HUES48 (cell line): ENCODE results near the gene LRRC40.

Experiments used
- H3K27ac ChIP-seq: one replicate; pipeline ENCODE4 v1.7.0; 2013; ENCODE audit warnings: low read depth, low read length, inconsistent platforms
- H3K27me3 ChIP-seq: 2 replicates; pipeline ENCODE4 v1.6.1; 2013; ENCODE audit warnings: mild to moderate bottlenecking, low read length; ENCODE audit not compliant: control insufficient read depth, insufficient read depth
- H3K36me3 ChIP-seq: 2 replicates; pipeline ENCODE4 v1.6.1; 2013; ENCODE audit warnings: low read length; ENCODE audit not compliant: control insufficient read depth, insufficient read depth
- H3K4me1 ChIP-seq: 2 replicates; pipeline ENCODE4 v1.6.1; 2013; ENCODE audit warnings: mild to moderate bottlenecking, low read length; ENCODE audit not compliant: control insufficient read depth, insufficient read depth
- H3K4me3 ChIP-seq: 2 replicates; pipeline ENCODE4 v1.5.1; 2013; ENCODE audit warnings: mild to moderate bottlenecking, low read depth, low read length
- H3K9ac ChIP-seq: 2 replicates; pipeline ENCODE4 v1.6.1; 2013; ENCODE audit warnings: mild to moderate bottlenecking, low read depth, low read length, moderate library complexity
- H3K9me3 ChIP-seq: 2 replicates; pipeline ENCODE4 v1.6.1; 2013; ENCODE audit warnings: low read length; ENCODE audit not compliant: control insufficient read depth, insufficient read depth

Gene LRRC40

GRCh38 chr1:70117046-70117445, 88.3 kb downstream of the LRRC40 start:
- no peak overlapping the region for H3K27ac ChIP-seq
- no peaks in the 10 kb centered on the region for H3K4me1 ChIP-seq
- H3K4me3 ChIP-seq: no peak overlapping the region
- H3K27me3 ChIP-seq: no peaks in the 10 kb centered on the region
- no peaks in the 10 kb centered on the region for H3K36me3 ChIP-seq
- H3K9ac ChIP-seq: no peak overlapping the region
- no peaks in the 10 kb centered on the region for H3K9me3 ChIP-seq

- H3K4me3 ChIP-seq: no peak overlapping the region
- no peak overlapping the region for H3K9ac ChIP-seq
- H3K27ac ChIP-seq: no peak overlapping the region
- no peaks in the 10 kb centered on the region for H3K9me3 ChIP-seq
- H3K36me3 ChIP-seq: no peaks in the 10 kb centered on the region
- H3K4me1 ChIP-seq: no peaks in the 10 kb centered on the region
- H3K27me3 ChIP-seq: no peaks in the 10 kb centered on the region
Measured at GRCh38 chr1:70115315-70115714, 90.1 kb downstream of the LRRC40 start.

- Histone ChIP-seq H3K27me3 (no peaks in the 10 kb centered on the region), H3K27ac (no peak overlapping the region), H3K9me3 (no peaks in the 10 kb centered on the region), H3K4me1 (no peaks in the 10 kb centered on the region), H3K36me3 (no peaks in the 10 kb centered on the region), H3K9ac (no peak overlapping the region), H3K4me3 (no peak overlapping the region)
Measured at GRCh38 chr1:70112838-70113237, 92.5 kb downstream of the LRRC40 start.

- Histone ChIP-seq H3K27ac (no peak overlapping the region), H3K4me3 (no peak overlapping the region), H3K27me3 (no peaks in the 10 kb centered on the region), H3K9me3 (no peaks in the 10 kb centered on the region), H3K4me1 (no peaks in the 10 kb centered on the region), H3K9ac (no peak overlapping the region), H3K36me3 (no peaks in the 10 kb centered on the region)
Measured at GRCh38 chr1:70109241-70109640, 96.1 kb downstream of the LRRC40 start.

GRCh38 chr1:70103770-70104169, 101.6 kb downstream of the LRRC40 start:
- no peaks in the 10 kb centered on the region for H3K9me3 ChIP-seq
- H3K27me3 ChIP-seq: no peaks in the 10 kb centered on the region
- no peak overlapping the region for H3K27ac ChIP-seq
- H3K4me3 ChIP-seq: no peak overlapping the region
- H3K9ac ChIP-seq: no peak overlapping the region
- no peaks in the 10 kb centered on the region for H3K36me3 ChIP-seq
- no peaks in the 10 kb centered on the region for H3K4me1 ChIP-seq

GRCh38 chr1:70101774-70102173, 103.6 kb downstream of the LRRC40 start:
- no peaks in the 10 kb centered on the region for H3K4me1 ChIP-seq
- no peaks in the 10 kb centered on the region for H3K27me3 ChIP-seq
- no peaks in the 10 kb centered on the region for H3K36me3 ChIP-seq
- H3K4me3 ChIP-seq: no peak overlapping the region
- no peak overlapping the region for H3K27ac ChIP-seq
- H3K9me3 ChIP-seq: no peaks in the 10 kb centered on the region
- H3K9ac ChIP-seq: no peak overlapping the region

GRCh38 chr1:70101231-70101630, 104.1 kb downstream of the LRRC40 start:
- H3K27me3 ChIP-seq: no peaks in the 10 kb centered on the region
- no peaks in the 10 kb centered on the region for H3K4me1 ChIP-seq
- H3K27ac ChIP-seq: no peak overlapping the region
- no peak overlapping the region for H3K9ac ChIP-seq
- H3K4me3 ChIP-seq: no peak overlapping the region
- H3K9me3 ChIP-seq: no peaks in the 10 kb centered on the region
- no peaks in the 10 kb centered on the region for H3K36me3 ChIP-seq
